ENCODE measurements around the gene PROS1. TPM values are rescaled to one million over a fixed set of nuclear protein-coding genes. Genes with fewer than 3 reads are reported as not detected.
"Not testable (repeated sequence)": the region's sequence is repeated elsewhere in the genome, so short reads cannot be mapped to it uniquely, and the experiment has no call there.

PROS1 gene
- total RNA-seq, 1 donor from 2014 or later = 49.5 TPM

GRCh38 chr3:93924491-93924890, 49.2 kb downstream of the PROS1 start:
- H3K4me3 ChIP-seq = no peak overlapping the region
- H3K9me3 ChIP-seq = no peaks in the 10 kb centered on the region
- no peak overlapping the region for H3K27ac ChIP-seq
- H3K27me3 ChIP-seq (ENCODE audit: low read depth) = no peaks in the 10 kb centered on the region
- H3K4me1 ChIP-seq = no peaks in the 10 kb centered on the region
- TF ChIP-seq CTCF (IDR thresholded peaks at IDR 0.05) = no peak
- intact Hi-C loops (cut with DNase I) = no loop called here
- no peak for ATAC-seq
- H3K36me3 ChIP-seq = no peaks in the 10 kb centered on the region
- no peak for DNase-seq

- H3K27ac ChIP-seq = no peak overlapping the region
- no peak overlapping the region for H3K4me3 ChIP-seq
- intact Hi-C loops (cut with DNase I) = no loop called here
- no peak for ATAC-seq
- TF ChIP-seq CTCF (IDR thresholded peaks at IDR 0.05) = no peak
- H3K9me3 ChIP-seq = no peaks in the 10 kb centered on the region
- no peaks in the 10 kb centered on the region for H3K27me3 ChIP-seq (ENCODE audit: low read depth)
- H3K4me1 ChIP-seq = no peaks in the 10 kb centered on the region
- H3K36me3 ChIP-seq = no peaks in the 10 kb centered on the region
- DNase-seq = no peak
Measured at GRCh38 chr3:93923006-93923405, 50.7 kb downstream of the PROS1 start.

- H3K36me3 ChIP-seq; H3K27me3 ChIP-seq (ENCODE audit: low read depth); H3K4me1 ChIP-seq; DNase-seq; H3K4me3 ChIP-seq; H3K9me3 ChIP-seq; H3K27ac ChIP-seq; ATAC-seq; intact Hi-C loops (cut with DNase I): not testable (repeated sequence)
Measured at GRCh38 chr3:93917546-93918029, 56.1 kb downstream of the PROS1 start.

- DNase-seq; intact Hi-C loops (cut with DNase I); H3K4me1 ChIP-seq; ATAC-seq; H3K27me3 ChIP-seq (ENCODE audit: low read depth); H3K4me3 ChIP-seq; H3K36me3 ChIP-seq; H3K27ac ChIP-seq; H3K9me3 ChIP-seq: not testable (repeated sequence)
Measured at GRCh38 chr3:93913623-93914022, 60.1 kb downstream of the PROS1 start.

- Histone ChIP-seq H3K27me3 (ENCODE audit: low read depth) (no peaks in the 10 kb centered on the region), H3K4me1 (peaks cover 7% of the 10 kb centered on the region), H3K36me3 (no peaks in the 10 kb centered on the region), H3K4me3 (no peak overlapping the region), H3K27ac (no peak overlapping the region), H3K9me3 (no peaks in the 10 kb centered on the region)
- DNase-seq (no peak), ATAC-seq (no peak)
- intact Hi-C loops (cut with DNase I) = no loop called here
- no peak for TF ChIP-seq CTCF (IDR thresholded peaks at IDR 0.05)
Measured at GRCh38 chr3:93911206-93911605, 62.5 kb downstream of the PROS1 start.

- Histone ChIP-seq H3K36me3 (no peaks in the 10 kb centered on the region), H3K9me3 (no peaks in the 10 kb centered on the region), H3K27ac (no peak overlapping the region), H3K27me3 (ENCODE audit: low read depth) (no peaks in the 10 kb centered on the region), H3K4me1 (peaks cover 7% of the 10 kb centered on the region), H3K4me3 (no peak overlapping the region)
- no peak for TF ChIP-seq CTCF (IDR thresholded peaks at IDR 0.05)
- intact Hi-C loops (cut with DNase I) = no loop called here
- ATAC-seq = peak in 1 of 2 donors; percentile 28
- no peak for DNase-seq
Measured at GRCh38 chr3:93910097-93910496, 63.6 kb downstream of the PROS1 start.

- no peak for DNase-seq
- no peaks in the 10 kb centered on the region for H3K36me3 ChIP-seq
- peaks cover 7% of the 10 kb centered on the region for H3K4me1 ChIP-seq
- no peak overlapping the region for H3K4me3 ChIP-seq
- ATAC-seq = peak in 1 of 2 donors; percentile 25
- no peak for TF ChIP-seq CTCF (IDR thresholded peaks at IDR 0.05)
- H3K9me3 ChIP-seq = no peaks in the 10 kb centered on the region
- intact Hi-C loops (cut with DNase I) = no loop called here
- H3K27ac ChIP-seq = no peak overlapping the region
- no peaks in the 10 kb centered on the region for H3K27me3 ChIP-seq (ENCODE audit: low read depth)
Measured at GRCh38 chr3:93907132-93907531, 66.6 kb downstream of the PROS1 start.

Measured in lower lobe of right lung (tissue), 2 donors.